ENCODE measurements around the gene NIPAL3. TPM values are rescaled to one million over a fixed set of nuclear protein-coding genes. Genes with fewer than 3 reads are reported as not detected.

Gene NIPAL3
- total RNA-seq, 2 experiments from 2014 or later = 11.7 to 25.3 TPM

GRCh38 chr1:24501371-24502064, 85.9 kb downstream of the NIPAL3 start:
- DNase-seq (ENCODE audit: low spot score) = peak; percentile 78
- Histone ChIP-seq H3K4me2 (ENCODE audit: low read length) (peak overlapping the region; percentile 79), H2AFZ (ENCODE audit: low read length) (peak overlapping the region; percentile 64; the same call in 1 of the 2 replicates), H3K4me1 (ENCODE audit: insufficient read depth, low read length, poor library complexity, severe bottlenecking) (peaks cover 47% of the 10 kb centered on the region), H3K9me2 (ENCODE audit: insufficient read depth, low read length) (no peaks in the 10 kb centered on the region), H3K36me3 (ENCODE audit: insufficient read depth, low read length) (no peaks in the 10 kb centered on the region), H3K27ac (ENCODE audit: low read depth, low read length, poor library complexity, severe bottlenecking) (peak overlapping the region; percentile 72), H3K79me2 (ENCODE audit: insufficient read depth, low read depth, low read length) (peaks cover 33% of the 10 kb centered on the region), H3K4me3 (ENCODE audit: low read depth, low read length, poor library complexity, severe bottlenecking) (peak overlapping the region; percentile 84), H3K9me3 (ENCODE audit: low read length) (no peaks in the 10 kb centered on the region), H4K20me1 (ENCODE audit: insufficient read depth, low read length) (no peaks in the 10 kb centered on the region)
- ChIA-PET POLR2A (interaction anchor here (0.6 to 4.1 kb wide), 19 partner anchors 9 to 558 kb away, joined by 3 to 29 read pairs (median 4); partner anchors contain the start of gene NIPAL3), CTCF (ENCODE audit: unreplicated experiment) (interaction anchor here (0.7 to 1.5 kb wide), 5 partner anchors 15 to 86 kb away, joined by 3 to 5 read pairs (median 3); partner anchors contain the start of gene NIPAL3)
- intact Hi-C loops (cut with micrococcal nuclease; ENCODE audit: unreplicated experiment) = loop anchor here (1.0 to 5.0 kb wide), 6 partner anchors 19 to 314 kb away; partner anchors contain the start of genes IFNLR1, NIPAL3 and SRRM1
- TF ChIP-seq CTCF (conservative IDR thresholded peaks at IDR 0.05; ENCODE audit: low read length) (no peak), EZH2phosphoT487 (IDR thresholded peaks at IDR 0.05; ENCODE audit: borderline replicate concordance, low read depth, low read length) (no peak)
- BruUV-seq (replicated peaks) = no TSS peak

- peak overlapping the region; percentile 64 for H2AFZ ChIP-seq (ENCODE audit: low read length)
- H3K79me2 ChIP-seq (ENCODE audit: insufficient read depth, low read depth, low read length) = peaks cover 39% of the 10 kb centered on the region
- BruUV-seq (replicated peaks) = TSS peak; percentile 64
- no peaks in the 10 kb centered on the region for H3K36me3 ChIP-seq (ENCODE audit: insufficient read depth, low read length)
- H4K20me1 ChIP-seq (ENCODE audit: insufficient read depth, low read length) = no peaks in the 10 kb centered on the region
- no peaks in the 10 kb centered on the region for H3K9me3 ChIP-seq (ENCODE audit: low read length)
- H3K4me1 ChIP-seq (ENCODE audit: insufficient read depth, low read length, poor library complexity, severe bottlenecking) = peaks cover 54% of the 10 kb centered on the region
- intact Hi-C loops (cut with micrococcal nuclease; ENCODE audit: unreplicated experiment) = loop anchor here (2.0 to 5.0 kb wide), 5 partner anchors 19 to 315 kb away; partner anchors contain the start of genes IFNLR1 and SRRM1
- TF ChIP-seq EZH2phosphoT487 (IDR thresholded peaks at IDR 0.05; ENCODE audit: borderline replicate concordance, low read depth, low read length) (no peak), CTCF (conservative IDR thresholded peaks at IDR 0.05; ENCODE audit: low read length) (no peak)
- H3K4me2 ChIP-seq (ENCODE audit: low read length) = peak overlapping the region; percentile 79
- peak; percentile 74 for DNase-seq (ENCODE audit: low spot score)
- H3K27ac ChIP-seq (ENCODE audit: low read depth, low read length, poor library complexity, severe bottlenecking) = peak overlapping the region; percentile 72
- ChIA-PET CTCF (ENCODE audit: unreplicated experiment) (interaction anchor here (0.7 to 1.5 kb wide), 3 partner anchors 16 to 87 kb away, joined by 3 to 5 read pairs (median 3); partner anchors contain the start of gene NIPAL3), POLR2A (interaction anchor here (0.6 to 4.1 kb wide), 15 partner anchors 10 to 137 kb away, joined by 3 to 29 read pairs (median 5); partner anchors contain the start of gene NIPAL3)
- H3K9me2 ChIP-seq (ENCODE audit: insufficient read depth, low read length) = no peaks in the 10 kb centered on the region
- peak overlapping the region; percentile 84 for H3K4me3 ChIP-seq (ENCODE audit: low read depth, low read length, poor library complexity, severe bottlenecking)
Measured at GRCh38 chr1:24502065-24502708, 86.6 kb downstream of the NIPAL3 start.
